HEK293 (cell line): ENCODE data around the gene CLIC4.
A peak's percentile ranks its signal among the peaks of the same experiment; 100 is the strongest.

Source experiments
- CTCF ChIA-PET: fragments of 350-600 bp; formaldehyde crosslinking; extraction: SDS; loops from one replicate; lab custom pipeline; 2021; ENCODE audit warnings: antibody characterized with exemption; lab: Yijun Ruan, JAX
- POLR2A ChIA-PET: fragments of 300-600 bp; formaldehyde crosslinking; extraction: SDS; loops from one replicate; lab custom pipeline; 2020; ENCODE audit warnings: antibody characterized with exemption, inconsistent platforms; lab: Yijun Ruan, JAX
- H3K27ac ChIP-seq: fragments of 200-500 bp; sonication (Bioruptor generic); 2 replicates; pipeline ENCODE4 v1.5.1; 2014; ENCODE audit warnings: low read depth, low read length, control low read depth, inconsistent platforms; ENCODE audit errors: extremely low read depth
- H3K36me3 ChIP-seq, 2 experiments: fragments of 200-500 bp in 1 of 2; sonication (Bioruptor generic) in 1 of 2; 1 replicate in 1 of 2; 2 replicates in 1 of 2; pipeline ENCODE4 v1.5.1; 2014 to 2017; ENCODE audit warnings: inconsistent platforms in 2 of 2, low read length in 2 of 2; ENCODE audit not compliant: control insufficient read depth in 2 of 2, insufficient read depth in 1 of 2
- H3K4me1 ChIP-seq: fragments of 200-500 bp; sonication (Bioruptor generic); 2 replicates; pipeline ENCODE4 v1.5.1; 2014; ENCODE audit warnings: mild to moderate bottlenecking, low read length, inconsistent platforms; ENCODE audit not compliant: control insufficient read depth, insufficient read depth
- H3K4me3 ChIP-seq: 2 replicates; pipeline ENCODE4 v1.5.1; 2011; ENCODE audit warnings: low read depth, mild to moderate bottlenecking, control low read depth, low read length, moderate library complexity
- H3K9me3 ChIP-seq: fragments of 200-500 bp; sonication (Bioruptor generic); 2 replicates; pipeline ENCODE4 v1.5.1; 2014; ENCODE audit warnings: low read depth, low read length, inconsistent platforms; ENCODE audit not compliant: control insufficient read depth, insufficient read depth
- BCL11B ChIP-seq: fragments of 450-650 bp; formaldehyde crosslinking; IDR thresholded peaks from 2 replicates; pipeline ENCODE4 v1.5.1; 2016; ENCODE audit warnings: low read depth, missing biosample characterization, missing genetic modification characterization
- FEZF1 ChIP-seq: fragments of 450-650 bp; formaldehyde crosslinking; IDR thresholded peaks from 2 replicates; pipeline ENCODE4 v1.5.1; 2016; ENCODE audit warnings: missing biosample characterization, missing genetic modification characterization
- HOXC10 ChIP-seq: sonication (generic); formaldehyde crosslinking; IDR thresholded peaks from 2 replicates; pipeline ENCODE4 v1.8.1; 2023; ENCODE audit warnings: mild to moderate bottlenecking, missing genetic modification reagents
- KLF10 ChIP-seq: fragments of 450-650 bp; IDR thresholded peaks from 2 replicates; pipeline ENCODE4 v1.5.1; 2018; ENCODE audit warnings: missing biosample characterization, mild to moderate bottlenecking, missing genetic modification characterization
- MEIS1 ChIP-seq: sonication (generic); formaldehyde crosslinking; IDR thresholded peaks from 2 replicates; pipeline ENCODE4 v1.8.1; 2022; ENCODE audit warnings: missing genetic modification reagents, mild to moderate bottlenecking, borderline replicate concordance
- OVOL3 ChIP-seq: fragments of 450-650 bp; formaldehyde crosslinking; IDR thresholded peaks from 2 replicates; pipeline ENCODE4 v1.5.1; 2016; ENCODE audit warnings: missing biosample characterization, missing genetic modification characterization
- SP7 ChIP-seq: fragments of 450-650 bp; formaldehyde crosslinking; IDR thresholded peaks from 2 replicates; pipeline ENCODE4 v1.5.1; 2016; ENCODE audit warnings: missing biosample characterization, missing genetic modification characterization
- ZFP69B ChIP-seq: fragments of 450-650 bp; formaldehyde crosslinking; IDR thresholded peaks from 2 replicates; pipeline ENCODE4 v1.5.1; 2016; ENCODE audit warnings: missing biosample characterization, missing genetic modification characterization
- ZNF132 ChIP-seq: fragments of 450-650 bp; formaldehyde crosslinking; IDR thresholded peaks from 2 replicates; pipeline ENCODE4 v1.5.1; 2017; ENCODE audit warnings: missing biosample characterization, missing genetic modification characterization, borderline replicate concordance
- ZNF184 ChIP-seq: fragments of 450-650 bp; IDR thresholded peaks from 2 replicates; pipeline ENCODE4 v1.5.1; 2018; ENCODE audit warnings: missing biosample characterization, mild to moderate bottlenecking, missing genetic modification characterization
- ZNF202 ChIP-seq: fragments of 450-650 bp; formaldehyde crosslinking; IDR thresholded peaks from 2 replicates; pipeline ENCODE4 v1.5.1; 2016; ENCODE audit warnings: missing biosample characterization, missing genetic modification characterization, borderline replicate concordance
- ZNF394 ChIP-seq: fragments of 450-650 bp; formaldehyde crosslinking; IDR thresholded peaks from 2 replicates; pipeline ENCODE4 v1.5.1; 2016; ENCODE audit warnings: missing biosample characterization, missing genetic modification characterization, mild to moderate bottlenecking, moderate library complexity, borderline replicate concordance
- ZNF510 ChIP-seq: fragments of 450-650 bp; formaldehyde crosslinking; IDR thresholded peaks from 2 replicates; pipeline ENCODE4 v1.5.1; 2018; ENCODE audit warnings: mild to moderate bottlenecking, missing genetic modification characterization, missing biosample characterization; ENCODE audit not compliant: insufficient replicate concordance
- ZNF558 ChIP-seq: fragments of 450-650 bp; formaldehyde crosslinking; IDR thresholded peaks from 2 replicates; pipeline ENCODE4 v1.5.1; 2016; ENCODE audit warnings: missing biosample characterization, missing genetic modification characterization
- ZNF561 ChIP-seq: fragments of 450-650 bp; IDR thresholded peaks from 2 replicates; pipeline ENCODE4 v1.5.1; 2018; ENCODE audit warnings: missing biosample characterization, missing genetic modification characterization, borderline replicate concordance
- ZNF670 ChIP-seq: fragments of 450-650 bp; formaldehyde crosslinking; IDR thresholded peaks from 2 replicates; pipeline ENCODE4 v1.5.1; 2016; ENCODE audit warnings: missing biosample characterization, missing genetic modification characterization, low read depth
- ZNF747 ChIP-seq: fragments of 450-650 bp; formaldehyde crosslinking; IDR thresholded peaks from 2 replicates; pipeline ENCODE4 v1.5.1; 2016; ENCODE audit warnings: missing biosample characterization, missing genetic modification characterization
- ZNF776 ChIP-seq: fragments of 450-650 bp; formaldehyde crosslinking; IDR thresholded peaks from 2 replicates; pipeline ENCODE4 v1.5.0; 2017; ENCODE audit warnings: missing biosample characterization, missing genetic modification characterization, borderline replicate concordance
- ZNF837 ChIP-seq: fragments of 450-650 bp; formaldehyde crosslinking; IDR thresholded peaks from 2 replicates; pipeline ENCODE4 v1.5.1; 2016; ENCODE audit warnings: missing biosample characterization, missing genetic modification characterization
- TF ChIP-seq, protein P1 (sequence below): fragments of 450-650 bp; formaldehyde crosslinking; IDR thresholded peaks from 2 replicates; pipeline ENCODE4 v1.5.1; 2016; ENCODE audit warnings: missing biosample characterization, missing genetic modification characterization, low read depth
- TF ChIP-seq, protein P2 (sequence below): IDR thresholded peaks from 2 replicates; pipeline ENCODE4 v1.6.1; 2011; ENCODE audit warnings: mild to moderate bottlenecking, low read depth, low read length, borderline replicate concordance
- TF ChIP-seq, protein P3 (sequence below): fragments of 450-650 bp; IDR thresholded peaks from 2 replicates; pipeline ENCODE4 v1.5.1; 2018; ENCODE audit warnings: missing biosample characterization, mild to moderate bottlenecking, missing genetic modification characterization
- TF ChIP-seq, protein P4 (sequence below): fragments of 450-650 bp; formaldehyde crosslinking; IDR thresholded peaks from 2 replicates; pipeline ENCODE4 v1.5.1; 2016; ENCODE audit warnings: missing biosample characterization, missing genetic modification characterization

CLIC4 gene

DNA sequence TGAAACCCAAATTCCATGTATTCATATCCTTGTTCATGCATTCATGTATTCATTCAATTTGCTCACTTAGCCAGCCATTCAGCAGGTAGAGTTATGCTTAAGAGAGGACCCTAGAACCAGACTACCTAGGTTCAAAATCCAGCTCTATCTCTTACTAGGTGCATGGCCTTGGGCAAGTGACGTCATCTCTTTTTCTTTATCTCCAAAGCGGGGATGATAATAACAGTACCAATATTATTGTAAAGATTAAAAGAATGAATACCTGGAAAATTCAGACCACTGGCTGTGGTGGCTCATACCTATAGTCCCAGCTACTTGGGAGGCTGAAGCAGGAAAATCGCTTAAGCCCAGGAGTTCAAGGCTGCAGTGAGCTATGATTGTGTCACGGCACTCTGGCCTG, 33.9 kb upstream of the CLIC4 start:
- TF ChIP-seq, protein P1, sequence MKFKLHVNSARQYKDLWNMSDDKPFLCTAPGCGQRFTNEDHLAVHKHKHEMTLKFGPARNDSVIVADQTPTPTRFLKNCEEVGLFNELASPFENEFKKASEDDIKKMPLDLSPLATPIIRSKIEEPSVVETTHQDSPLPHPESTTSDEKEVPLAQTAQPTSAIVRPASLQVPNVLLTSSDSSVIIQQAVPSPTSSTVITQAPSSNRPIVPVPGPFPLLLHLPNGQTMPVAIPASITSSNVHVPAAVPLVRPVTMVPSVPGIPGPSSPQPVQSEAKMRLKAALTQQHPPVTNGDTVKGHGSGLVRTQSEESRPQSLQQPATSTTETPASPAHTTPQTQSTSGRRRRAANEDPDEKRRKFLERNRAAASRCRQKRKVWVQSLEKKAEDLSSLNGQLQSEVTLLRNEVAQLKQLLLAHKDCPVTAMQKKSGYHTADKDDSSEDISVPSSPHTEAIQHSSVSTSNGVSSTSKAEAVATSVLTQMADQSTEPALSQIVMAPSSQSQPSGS (tag by site-specific recombination): peak; percentile 74; the same call in 1 of the 2 replicates
- no peak for TF ChIP-seq ZNF184 (tag by site-specific recombination)
- TF ChIP-seq, protein P2, sequence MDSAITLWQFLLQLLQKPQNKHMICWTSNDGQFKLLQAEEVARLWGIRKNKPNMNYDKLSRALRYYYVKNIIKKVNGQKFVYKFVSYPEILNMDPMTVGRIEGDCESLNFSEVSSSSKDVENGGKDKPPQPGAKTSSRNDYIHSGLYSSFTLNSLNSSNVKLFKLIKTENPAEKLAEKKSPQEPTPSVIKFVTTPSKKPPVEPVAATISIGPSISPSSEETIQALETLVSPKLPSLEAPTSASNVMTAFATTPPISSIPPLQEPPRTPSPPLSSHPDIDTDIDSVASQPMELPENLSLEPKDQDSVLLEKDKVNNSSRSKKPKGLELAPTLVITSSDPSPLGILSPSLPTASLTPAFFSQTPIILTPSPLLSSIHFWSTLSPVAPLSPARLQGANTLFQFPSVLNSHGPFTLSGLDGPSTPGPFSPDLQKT: no peak
- no peak for TF ChIP-seq ZNF394 (tag by site-specific recombination)
- no peaks in the 10 kb centered on the region for H3K36me3 ChIP-seq
- ChIA-PET POLR2A (interaction anchor here (0.8 to 1.2 kb wide), 2 partner anchors 11 to 34 kb away, joined by 3 read pairs; partner anchors contain the start of gene CLIC4), CTCF (interaction anchor here (1.2 kb wide), 1 partner anchor 34 kb away, joined by 7 read pairs; the partner anchor contains the start of gene CLIC4)
- no peaks in the 10 kb centered on the region for H3K9me3 ChIP-seq
- H3K4me3 ChIP-seq: no peak overlapping the region
- no peak overlapping the region for H3K27ac ChIP-seq
- H3K4me1 ChIP-seq: no peaks in the 10 kb centered on the region

DNA sequence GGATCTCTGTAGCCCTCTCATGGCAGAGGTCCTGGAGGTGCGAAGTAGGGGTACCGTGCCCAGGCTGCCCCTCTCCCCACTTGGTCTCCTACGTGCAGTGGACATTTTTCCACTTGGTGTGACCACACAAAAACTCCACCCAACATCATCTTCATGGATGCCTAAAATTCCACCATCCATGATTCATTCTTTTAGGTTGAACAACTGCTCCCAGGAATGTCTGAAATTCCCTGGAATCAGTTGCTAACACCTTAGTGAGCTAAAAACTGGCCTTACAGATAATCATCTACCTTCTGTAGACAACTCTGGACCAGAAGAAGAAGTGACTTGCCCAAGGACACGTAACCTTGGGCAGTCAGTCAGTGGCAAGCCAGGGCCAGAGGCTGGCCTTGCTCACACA, 32.1 kb upstream of the CLIC4 start:
- Histone ChIP-seq H3K4me1 (no peaks in the 10 kb centered on the region), H3K27ac (no peak overlapping the region), H3K36me3 (no peaks in the 10 kb centered on the region), H3K9me3 (no peaks in the 10 kb centered on the region), H3K4me3 (no peak overlapping the region)
- CTCF ChIA-PET: no interaction called here
- TF ChIP-seq ZFP69B (tag by site-specific recombination) (no peak), FEZF1 (tag by site-specific recombination) (no peak), BCL11B (tag by site-specific recombination) (no peak), OVOL3 (tag by site-specific recombination) (no peak), ZNF747 (no peak), ZNF202 (tag by site-specific recombination) (no peak), ZNF510 (tag by site-specific recombination) (no peak), ZNF837 (tag by site-specific recombination) (no peak), ZNF776 (tag by site-specific recombination) (no peak), ZNF670 (tag by site-specific recombination) (no peak), ZNF561 (no peak), HOXC10 (CRISPR knock-in tag) (no peak), KLF10 (tag by site-specific recombination) (no peak), ZNF558 (tag by site-specific recombination) (no peak), MEIS1 (no peak), SP7 (tag by site-specific recombination) (no peak), ZNF132 (tag by site-specific recombination) (no peak)
- TF ChIP-seq, protein P3, sequence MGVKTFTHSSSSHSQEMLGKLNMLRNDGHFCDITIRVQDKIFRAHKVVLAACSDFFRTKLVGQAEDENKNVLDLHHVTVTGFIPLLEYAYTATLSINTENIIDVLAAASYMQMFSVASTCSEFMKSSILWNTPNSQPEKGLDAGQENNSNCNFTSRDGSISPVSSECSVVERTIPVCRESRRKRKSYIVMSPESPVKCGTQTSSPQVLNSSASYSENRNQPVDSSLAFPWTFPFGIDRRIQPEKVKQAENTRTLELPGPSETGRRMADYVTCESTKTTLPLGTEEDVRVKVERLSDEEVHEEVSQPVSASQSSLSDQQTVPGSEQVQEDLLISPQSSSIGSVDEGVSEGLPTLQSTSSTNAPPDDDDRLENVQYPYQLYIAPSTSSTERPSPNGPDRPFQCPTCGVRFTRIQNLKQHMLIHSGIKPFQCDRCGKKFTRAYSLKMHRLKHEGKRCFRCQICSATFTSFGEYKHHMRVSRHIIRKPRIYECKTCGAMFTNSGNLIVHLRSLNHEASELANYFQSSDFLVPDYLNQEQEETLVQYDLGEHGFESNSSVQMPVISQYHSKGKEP: no peak
- TF ChIP-seq, protein P4, sequence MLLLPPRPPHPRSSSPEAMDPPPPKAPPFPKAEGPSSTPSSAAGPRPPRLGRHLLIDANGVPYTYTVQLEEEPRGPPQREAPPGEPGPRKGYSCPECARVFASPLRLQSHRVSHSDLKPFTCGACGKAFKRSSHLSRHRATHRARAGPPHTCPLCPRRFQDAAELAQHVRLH (tag by site-specific recombination): no peak
- POLR2A ChIA-PET: no interaction called here
